C4-2B (cell line): ENCODE measurements around the gene SVOPL.

Experiments
- ZFX ChIP-seq: fragments of 450-650 bp; IDR thresholded peaks from 2 replicates; pipeline ENCODE4 v1.6.1; 2017
- TF ChIP-seq, protein P1 (sequence below): fragments of 450-650 bp; conservative IDR thresholded peaks from 2 replicates; pipeline ENCODE4 v1.5.1; 2017; ENCODE audit warnings: mild to moderate bottlenecking

DNA sequence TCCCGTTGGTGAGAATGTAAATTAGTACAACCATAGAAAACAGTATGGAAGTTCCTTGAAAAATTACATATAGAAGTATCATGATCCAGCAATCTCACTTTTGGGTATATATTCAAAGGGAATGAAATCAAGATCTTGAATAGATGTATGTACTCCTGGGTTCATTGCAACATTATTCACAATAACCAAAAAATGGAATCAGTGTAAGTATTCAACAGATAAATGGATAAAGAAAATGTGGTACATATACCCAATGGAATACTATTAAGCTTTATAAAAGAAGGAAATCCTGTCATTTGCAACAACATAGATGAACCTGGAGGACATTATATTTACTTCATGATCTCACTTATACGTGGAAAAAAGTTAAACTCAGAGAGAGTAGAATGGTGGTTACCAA is 154.3 kb downstream of the SVOPL start:
- TF ChIP-seq, protein P1, sequence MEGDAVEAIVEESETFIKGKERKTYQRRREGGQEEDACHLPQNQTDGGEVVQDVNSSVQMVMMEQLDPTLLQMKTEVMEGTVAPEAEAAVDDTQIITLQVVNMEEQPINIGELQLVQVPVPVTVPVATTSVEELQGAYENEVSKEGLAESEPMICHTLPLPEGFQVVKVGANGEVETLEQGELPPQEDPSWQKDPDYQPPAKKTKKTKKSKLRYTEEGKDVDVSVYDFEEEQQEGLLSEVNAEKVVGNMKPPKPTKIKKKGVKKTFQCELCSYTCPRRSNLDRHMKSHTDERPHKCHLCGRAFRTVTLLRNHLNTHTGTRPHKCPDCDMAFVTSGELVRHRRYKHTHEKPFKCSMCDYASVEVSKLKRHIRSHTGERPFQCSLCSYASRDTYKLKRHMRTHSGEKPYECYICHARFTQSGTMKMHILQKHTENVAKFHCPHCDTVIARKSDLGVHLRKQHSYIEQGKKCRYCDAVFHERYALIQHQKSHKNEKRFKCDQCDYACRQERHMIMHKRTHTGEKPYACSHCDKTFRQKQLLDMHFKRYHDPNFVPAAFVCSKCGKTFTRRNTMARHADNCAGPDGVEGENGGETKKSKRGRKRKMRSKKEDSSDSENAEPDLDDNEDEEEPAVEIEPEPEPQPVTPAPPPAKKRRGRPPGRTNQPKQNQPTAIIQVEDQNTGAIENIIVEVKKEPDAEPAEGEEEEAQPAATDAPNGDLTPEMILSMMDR: no peak
- no peak for TF ChIP-seq ZFX
